PFSK-1 (cell line): Measurements from ENCODE around the gene BBIP1.

ENCODE experiments used
- FOXP2 ChIP-seq: optimal IDR thresholded peaks from 2 replicates; pipeline ENCODE3; 2011; ENCODE audit warnings: borderline replicate concordance, control low read depth, inconsistent platforms; ENCODE audit not compliant: insufficient read depth; ENCODE audit errors: extremely low read length, extremely low read depth
- POLR2AphosphoS5 ChIP-seq: IDR thresholded peaks from 2 replicates; pipeline ENCODE4 v1.6.1; 2012; ENCODE audit warnings: low read depth, mild to moderate bottlenecking, control low read depth, low read length, moderate library complexity
- SIN3A ChIP-seq: IDR thresholded peaks from 2 replicates; pipeline ENCODE4 v1.6.1; 2012; ENCODE audit warnings: mild to moderate bottlenecking, low read length, moderate library complexity, borderline replicate concordance; ENCODE audit not compliant: insufficient read depth
- TAF1 ChIP-seq: IDR thresholded peaks from 2 replicates; pipeline ENCODE4 v1.6.1; 2012; ENCODE audit warnings: low read length, control low read depth, borderline replicate concordance; ENCODE audit not compliant: insufficient read depth

DNA sequence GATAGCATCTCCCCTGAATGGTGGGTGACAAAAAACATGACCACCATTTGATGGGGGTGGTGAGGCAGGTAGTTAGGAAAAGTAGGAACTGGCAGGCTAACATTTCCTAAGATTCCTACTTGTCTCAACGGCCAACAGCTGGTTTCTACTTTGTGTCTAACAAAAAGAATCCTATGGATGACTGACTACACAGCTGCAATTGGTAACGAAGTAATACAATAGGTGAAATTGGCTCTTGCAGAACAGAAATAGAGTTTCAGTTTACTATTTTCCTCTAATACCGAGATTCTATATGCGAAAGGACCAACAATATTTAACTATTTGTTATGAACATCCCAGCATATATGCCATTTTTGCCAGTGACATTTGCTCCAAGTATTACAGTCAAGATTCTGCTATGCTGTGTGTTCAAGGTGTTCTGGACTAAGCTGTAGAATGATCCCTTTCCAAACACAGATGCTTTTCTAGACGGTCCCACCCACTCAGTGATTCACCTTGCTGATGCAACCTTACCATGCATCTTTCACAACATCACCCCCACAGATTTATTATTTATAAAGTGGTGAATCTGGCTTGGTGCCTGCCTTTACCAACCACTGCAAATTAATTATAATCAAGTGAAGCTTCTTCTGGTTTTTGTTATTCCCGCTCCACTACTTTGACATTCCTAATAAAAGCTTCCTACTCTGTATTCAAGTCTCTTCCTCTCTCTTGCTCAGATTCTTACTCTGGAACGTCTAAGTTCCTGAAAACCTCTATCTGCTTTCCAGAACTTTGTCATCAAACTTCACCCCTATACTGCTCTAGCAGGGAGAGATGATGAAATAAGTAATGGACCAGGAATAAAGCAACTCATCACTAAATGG lies 16.8 kb downstream of the BBIP1 start:
- TF ChIP-seq TAF1 (no peak), FOXP2 (no peak), SIN3A (no peak), POLR2AphosphoS5 (no peak)
